ENCODE data around the gene TFAP2D.

The TFAP2D gene
- total RNA-seq: 0 reads per million in 4 donors

DNA sequence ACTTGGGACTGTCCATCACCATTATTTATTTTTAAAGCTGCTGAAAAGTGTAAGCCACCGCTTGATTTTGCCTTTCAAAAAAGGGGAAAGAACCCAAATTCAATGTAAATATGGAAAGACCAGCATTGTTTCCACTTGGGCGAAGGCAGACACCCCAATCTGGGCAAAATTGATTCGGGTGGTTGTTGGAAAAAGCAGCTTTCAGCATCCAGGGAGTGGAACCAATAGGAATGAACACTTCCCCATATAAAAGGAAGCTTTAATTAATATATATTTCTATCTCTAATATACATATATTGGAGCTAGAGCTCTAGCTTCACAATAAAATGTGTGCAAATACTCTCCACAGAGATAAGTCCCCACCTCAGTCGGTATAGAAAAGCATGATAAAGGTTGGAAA lies at the start of gene TFAP2D:
Gene TFAP2D, plus strand, starts transcription at position 301 of the 400 bp plus-strand sequence. CDS start 530 bp downstream, outside the sequence.
- DNase-seq: no peak

DNA sequence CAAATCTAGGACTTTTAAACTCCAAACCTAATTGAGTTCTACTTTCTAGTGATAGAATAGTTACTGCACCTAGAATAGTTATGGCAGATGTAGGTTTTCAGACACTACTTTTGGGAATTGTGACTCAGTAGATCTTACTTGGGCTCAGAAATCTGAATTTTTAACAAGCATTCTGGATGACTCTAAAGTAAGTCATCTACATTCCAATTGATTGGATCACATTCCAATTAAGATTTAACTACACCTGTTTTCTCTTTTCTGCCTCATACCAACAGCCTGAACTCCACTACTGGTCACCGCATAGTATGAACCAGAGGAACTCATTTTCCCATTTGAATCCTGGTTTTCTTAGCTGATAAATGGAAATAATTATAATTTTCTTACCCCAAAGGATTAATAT lies 49.5 kb upstream of the TFAP2D start:
- no peak for DNase-seq

DNA sequence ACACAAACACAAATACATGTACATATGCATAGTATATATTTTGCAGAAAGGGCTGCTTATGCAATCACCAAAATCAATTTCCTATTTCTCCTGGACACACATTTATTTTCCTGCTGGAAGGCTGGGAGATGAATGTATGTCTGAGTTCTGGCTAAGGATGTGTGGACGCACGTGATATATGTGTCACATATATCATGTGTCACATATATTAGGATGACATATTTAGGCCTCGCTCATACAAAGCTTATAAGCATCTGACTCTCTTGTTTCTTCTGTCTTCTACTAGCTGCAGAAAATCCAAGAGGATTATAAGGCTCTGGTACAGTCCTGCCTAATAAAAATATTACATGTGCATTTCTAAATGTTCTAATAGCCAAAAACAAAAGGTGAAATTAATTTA lies 47.2 kb upstream of the TFAP2D start:
- DNase-seq: no peak

DNA sequence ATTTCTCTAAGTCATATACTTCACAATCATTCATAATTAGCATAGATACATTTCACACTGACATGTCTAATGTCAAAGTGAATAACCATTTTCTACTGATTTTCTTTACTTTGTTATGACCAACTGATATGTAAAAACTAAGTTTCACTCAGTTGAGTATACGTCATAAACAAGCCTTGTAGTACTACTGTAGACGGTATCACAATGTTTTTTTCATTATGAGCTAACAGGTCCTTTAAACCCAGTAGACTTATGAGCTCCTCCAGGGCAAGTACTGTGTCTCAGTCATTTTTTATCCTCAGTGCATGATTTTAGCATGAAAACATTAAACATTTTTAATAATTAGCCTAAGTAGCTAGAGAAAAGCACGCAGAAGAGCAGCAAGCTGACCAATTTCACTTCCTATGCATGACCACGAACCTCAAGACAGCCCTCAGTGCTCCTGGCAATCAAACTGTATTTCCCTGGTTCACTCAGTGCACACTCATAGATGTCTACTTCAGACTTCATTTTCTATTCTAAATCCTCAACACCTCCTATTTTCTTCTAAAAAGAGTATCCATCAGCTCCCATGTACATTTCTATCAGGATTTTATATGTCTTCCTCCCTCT lies 32.0 kb upstream of the TFAP2D start:
- no peak for DNase-seq

DNA sequence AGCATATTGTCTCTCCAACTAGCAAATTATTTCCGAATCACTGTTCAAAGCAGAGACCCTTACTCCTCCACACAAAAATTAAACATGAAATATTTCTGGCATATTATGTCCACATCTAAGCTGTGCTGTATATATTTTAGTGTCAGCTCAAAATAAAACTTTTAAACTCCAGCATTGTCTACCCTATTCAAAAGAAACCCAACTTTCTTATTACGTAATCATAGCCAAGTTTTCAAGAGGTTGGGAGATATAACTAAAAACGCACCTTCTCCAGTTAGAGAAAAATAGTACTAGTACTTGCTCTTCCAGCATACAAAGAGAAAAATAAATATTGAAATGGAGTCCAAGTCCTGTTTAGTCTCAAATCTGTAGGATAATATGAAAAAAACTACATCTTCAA lies 24.1 kb upstream of the TFAP2D start:
- DNase-seq: no peak

DNA sequence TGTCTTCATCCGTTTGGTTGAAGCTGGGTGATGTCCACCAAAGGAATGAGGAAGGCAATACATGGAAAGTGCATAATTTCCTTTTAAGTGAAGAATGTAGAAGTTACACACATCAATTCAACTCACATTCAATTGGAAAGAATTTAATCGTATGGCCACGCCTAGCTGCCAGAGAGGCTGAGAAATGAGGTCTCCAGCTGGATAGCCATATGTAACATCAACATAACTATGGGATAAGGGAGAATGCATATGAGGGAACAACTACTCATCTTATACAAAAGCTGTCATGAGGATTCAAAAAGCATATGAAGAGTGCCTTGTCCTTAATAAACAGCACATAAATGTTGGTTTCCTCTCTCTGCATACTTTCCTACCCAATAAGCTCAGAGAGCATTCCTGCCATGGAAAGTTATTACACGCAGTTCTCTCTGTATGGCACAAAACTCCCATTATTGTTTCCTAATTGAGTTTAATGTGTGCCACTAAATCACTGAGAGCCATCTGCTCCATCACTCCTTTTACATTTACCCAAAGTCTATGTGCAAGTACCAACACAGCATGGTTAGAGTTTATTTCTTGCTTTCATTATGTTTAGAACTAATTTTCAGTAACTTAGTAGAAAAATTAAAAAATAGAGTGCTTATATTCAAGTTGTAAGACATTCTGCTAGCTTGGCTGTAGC lies 21.4 kb upstream of the TFAP2D start:
- no peak for DNase-seq

DNA sequence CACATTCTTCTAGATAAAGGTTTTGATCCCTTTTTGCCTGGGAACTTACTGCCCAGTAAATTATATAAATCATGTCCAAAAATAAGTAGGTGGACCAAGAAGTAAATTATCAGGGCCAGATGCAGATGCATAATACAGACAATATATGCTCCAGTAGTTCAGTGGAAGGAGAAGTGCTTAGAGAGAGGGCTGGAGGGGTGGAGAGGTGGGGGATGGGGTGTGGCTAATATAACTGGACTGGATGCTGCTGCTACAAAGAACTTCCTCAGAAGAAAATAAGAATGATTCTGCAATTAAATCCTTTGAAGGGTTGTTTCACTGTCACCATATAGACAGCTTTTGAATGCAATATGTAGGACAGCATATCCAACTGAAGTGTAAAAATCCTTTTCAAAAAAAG lies 14.8 kb upstream of the TFAP2D start:
- DNase-seq: no peak

DNA sequence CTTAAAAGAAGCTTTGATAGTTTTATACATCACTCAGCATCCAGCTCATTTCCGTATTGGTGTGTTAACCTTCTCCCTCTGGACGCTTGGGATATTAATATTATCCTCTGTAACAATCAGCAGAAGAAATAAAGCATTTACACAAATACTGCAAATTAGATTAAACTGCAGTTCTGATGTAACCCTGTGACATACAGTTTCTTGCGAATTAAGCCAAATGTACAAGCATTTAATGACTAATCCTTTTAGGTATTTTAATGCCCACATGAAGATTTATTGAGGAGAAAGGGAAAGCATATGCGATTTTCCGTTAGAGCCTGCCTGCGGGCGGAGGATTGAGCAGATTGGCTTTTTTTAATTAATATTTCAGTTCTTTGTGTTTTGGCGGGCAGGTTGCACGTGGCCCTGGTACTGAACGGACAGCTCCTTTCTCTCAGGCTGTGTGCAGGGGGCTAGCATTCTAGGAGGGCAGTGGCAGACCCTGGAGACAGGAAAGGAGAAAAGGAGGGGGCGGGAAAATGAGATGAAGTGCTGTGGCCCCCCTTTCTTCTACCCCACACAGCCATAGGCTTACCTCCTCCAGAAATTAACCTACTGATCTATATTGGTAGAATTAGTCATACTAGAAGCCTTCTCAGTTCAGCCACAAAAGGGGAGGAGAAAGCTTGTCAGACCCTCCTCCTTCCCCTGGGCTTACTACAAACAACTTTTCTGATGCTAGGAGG lies 14.1 kb upstream of the TFAP2D start:
- DNase-seq: no peak

DNA sequence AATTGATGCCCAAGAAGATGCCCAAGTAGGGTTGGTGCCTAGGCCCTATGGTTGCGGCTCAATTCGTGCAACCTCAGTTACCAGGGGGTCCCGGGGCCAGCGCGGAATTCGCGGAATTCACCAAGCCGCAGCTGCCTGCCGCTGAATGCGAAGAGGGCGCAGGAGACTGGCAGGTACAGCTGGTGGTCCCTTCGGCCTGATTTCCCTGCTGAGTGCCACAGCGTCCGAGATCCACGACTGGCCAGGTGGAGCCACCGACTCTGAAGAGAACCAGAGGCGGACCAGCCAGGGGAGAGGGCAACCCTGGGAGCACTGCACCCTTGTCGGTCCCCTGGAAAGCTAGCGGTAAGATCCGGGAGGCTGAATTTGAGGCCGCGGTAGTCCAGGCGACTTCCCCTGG lies 6.8 kb upstream of the TFAP2D start:
- DNase-seq: no peak

DNA sequence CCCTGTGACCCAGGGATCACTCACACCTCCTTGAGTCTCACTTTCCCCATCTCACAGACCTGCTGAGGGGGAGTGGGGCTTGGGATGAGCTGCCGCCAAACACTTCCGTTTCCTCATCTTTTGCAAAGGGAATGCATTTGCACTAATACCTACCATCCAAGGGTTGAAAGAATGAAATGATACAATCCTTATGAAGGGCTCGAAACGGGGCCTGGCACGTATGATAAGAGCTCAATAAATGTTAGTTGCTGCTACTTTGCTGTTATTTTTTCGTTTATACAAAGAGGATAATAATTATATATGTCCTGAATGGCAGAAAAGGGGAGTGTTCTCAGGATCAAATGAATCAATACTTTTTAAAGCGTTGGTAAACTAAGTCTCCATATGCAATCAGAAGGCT lies 6.1 kb upstream of the TFAP2D start:
- DNase-seq: no peak

DNA sequence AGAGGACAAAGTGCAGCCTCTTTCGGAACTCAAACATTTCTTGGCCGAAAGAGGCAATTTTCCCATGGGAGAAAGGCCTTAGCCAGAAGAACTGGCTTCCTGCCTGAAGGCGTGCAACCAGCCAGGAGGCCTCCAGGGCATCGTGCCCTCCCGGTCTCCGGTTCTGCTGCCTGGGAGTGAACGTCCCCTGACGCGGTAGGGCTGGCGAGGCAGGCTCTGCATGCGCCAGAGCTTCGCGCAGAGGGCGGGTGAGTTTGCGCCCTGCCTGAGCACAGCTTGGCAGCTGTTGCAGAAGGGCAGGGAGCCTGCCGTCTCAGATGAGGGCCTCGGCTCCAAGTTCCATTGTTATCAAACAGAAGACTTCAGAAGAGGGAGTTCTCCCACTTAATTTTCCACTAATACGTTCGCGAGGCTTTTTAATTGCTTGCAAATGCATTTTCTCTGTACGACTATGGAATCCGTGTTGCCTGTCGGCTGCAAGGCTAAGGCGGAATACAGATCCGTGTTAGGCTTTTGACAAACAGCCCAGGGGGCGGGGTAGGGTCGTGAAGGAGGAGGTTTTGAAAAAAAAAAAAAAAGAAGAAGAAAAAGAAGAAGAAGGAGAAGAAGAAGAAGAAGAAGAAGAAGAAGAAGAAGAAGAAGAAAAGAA lies 5.5 kb upstream of the TFAP2D start:
- no peak for DNase-seq

DNA sequence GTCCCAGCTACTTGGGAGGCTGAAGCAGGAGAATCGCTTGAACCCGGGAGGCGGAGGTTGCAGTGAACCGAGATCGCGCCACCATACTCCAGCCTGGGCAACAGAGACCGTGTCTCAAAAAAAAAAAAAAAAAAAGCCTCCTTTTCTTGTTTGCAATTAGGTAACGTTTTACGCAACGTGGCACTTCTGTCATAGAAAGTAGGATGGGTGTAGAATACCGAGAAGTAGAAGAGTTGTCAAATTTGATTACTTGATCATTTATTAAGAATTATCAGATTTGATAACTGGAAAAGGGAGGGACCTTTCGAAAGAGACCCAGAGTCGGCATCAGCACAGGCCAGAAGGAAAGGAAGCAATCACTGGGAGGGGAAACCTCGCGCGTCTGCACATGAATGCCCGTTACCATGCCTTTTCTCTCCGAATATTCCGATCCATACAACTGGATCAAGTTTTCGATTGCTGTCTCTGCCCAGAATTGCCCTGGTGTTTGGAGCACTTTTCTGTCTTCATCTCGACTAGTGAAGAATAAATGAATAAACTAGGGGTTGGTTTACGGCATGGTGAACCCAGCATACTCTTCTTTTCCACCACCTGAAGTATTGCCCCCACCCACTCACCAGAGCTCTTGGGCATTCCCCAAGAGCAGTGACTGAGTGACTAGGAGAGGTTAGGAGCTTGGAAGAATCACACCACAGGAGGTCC lies 4.5 kb upstream of the TFAP2D start:
- DNase-seq: no peak

DNA sequence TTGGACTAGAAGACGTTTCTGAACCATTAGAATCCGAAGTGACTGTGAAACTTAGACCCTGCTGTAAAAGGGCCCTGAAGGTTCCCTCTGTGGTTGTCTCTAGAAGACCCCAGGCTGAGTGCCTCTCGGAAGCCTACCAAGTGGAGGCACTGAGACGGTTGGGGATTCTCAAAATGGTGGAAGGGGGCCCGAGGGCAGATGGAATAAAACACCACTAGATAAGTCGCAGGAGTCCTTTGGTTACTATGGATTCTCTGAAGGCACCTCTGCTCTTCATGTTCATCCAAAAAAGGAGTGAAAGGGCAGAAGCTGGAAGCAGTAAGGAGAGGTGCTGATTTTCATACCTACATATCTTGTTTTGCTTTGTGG lies 4.0 kb upstream of the TFAP2D start:
- no peak for DNase-seq

DNA sequence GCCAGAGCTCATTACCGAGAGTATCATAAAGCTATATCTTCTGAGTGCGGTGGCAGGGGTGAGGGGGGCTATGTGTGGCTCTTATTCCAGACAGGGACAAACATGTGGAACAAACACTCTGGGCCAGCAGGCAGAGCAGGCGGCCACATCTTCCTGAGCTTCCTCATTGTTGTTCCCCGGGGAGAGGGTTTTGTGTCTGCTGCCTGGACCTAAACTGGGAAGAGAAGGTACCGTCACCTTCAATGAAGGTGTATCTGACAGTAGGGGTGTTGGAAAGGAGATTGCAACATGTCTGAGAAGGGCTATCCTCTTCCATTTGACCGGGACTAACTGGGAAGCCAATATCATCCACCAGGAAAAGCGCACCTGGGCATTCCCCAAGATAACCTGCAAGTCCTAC lies 1.6 kb upstream of the TFAP2D start:
- DNase-seq: no peak

DNA sequence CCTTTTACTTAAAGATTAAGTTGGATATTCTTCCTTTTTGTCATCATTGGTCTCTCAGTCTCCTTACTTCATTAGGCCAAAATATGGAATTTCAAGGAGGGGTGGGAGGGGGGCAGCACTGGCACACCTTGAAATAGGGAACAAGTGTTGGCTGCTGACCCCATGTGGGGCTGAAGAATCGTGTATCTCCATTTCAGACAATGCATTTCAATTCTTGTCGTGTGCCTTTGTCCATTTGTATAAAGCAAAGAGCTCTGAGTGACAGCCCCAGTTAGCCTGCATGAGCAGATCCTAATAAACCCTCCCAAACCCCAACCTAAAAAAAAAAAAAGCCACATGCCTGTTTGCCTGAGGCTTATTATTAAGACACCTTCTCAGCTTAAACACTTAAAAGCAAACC lies 1.0 kb upstream of the TFAP2D start:
- no peak for DNase-seq

DNA sequence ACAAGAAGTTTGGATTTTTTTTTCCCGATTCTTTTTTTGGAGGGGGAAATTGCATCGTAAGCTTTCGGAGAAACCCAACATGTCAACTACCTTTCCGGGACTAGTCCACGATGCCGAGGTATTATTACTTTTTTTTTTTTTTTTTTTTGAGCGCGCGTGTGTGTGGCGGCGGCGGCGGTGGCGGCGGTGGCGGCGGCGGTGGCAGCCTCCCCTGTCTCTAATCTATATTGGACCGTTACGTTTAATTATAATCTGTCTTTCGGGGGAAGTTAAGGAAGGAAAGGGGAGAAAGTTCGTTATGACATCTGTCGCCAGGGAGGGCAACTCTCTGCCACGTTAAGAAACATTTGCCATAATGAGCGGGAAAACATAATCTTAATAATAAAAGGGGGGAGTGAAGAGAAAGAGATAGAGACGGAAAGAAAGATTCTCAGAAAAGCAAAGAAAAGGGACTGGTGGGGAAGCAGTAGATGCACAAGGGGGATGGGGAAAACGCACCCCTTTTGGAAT lies 706 bp downstream of the TFAP2D start:
- DNase-seq: no peak

DNA sequence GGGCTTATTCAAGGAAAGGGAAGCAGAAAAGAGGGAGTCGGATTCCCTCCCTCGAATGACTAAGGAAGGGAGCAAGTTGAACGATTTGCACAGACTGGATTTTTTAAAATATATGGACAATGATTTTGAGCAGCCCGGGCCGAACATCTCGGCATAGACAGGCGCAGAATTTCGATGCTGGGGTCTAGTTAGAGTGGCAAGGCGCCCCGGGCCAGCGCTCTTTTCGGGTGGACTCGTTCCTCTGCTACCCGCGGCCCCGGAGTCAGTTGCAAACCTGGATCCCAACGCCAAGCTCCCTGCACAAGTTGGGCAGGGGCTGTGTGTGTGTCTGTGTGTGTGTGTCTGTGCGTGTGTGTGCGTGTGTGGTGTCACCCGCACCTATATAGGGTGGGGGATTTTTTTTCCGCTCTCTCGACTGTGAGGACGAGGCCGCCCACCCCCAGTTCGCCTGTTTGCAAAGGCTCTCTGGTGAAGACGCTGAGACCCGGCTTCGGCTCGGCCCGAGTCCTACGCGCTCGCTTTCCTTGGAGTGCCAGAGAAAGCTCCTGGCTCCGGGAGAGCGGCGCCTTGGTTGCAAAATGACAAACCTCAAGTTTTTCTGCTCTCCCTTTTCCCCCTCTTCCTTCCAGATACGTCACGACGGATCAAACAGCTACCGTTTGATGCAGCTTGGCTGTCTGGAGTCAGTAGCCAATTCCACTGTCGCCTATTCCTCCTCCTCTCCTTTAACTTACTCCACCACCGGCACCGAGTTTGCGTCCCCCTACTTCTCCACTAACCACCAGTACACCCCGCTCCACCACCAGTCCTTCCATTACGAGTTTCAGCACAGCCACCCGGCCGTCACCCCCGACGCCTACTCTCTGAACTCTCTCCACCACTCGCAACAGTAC lies 1.4 kb downstream of the TFAP2D start:
- DNase-seq: no peak

DNA sequence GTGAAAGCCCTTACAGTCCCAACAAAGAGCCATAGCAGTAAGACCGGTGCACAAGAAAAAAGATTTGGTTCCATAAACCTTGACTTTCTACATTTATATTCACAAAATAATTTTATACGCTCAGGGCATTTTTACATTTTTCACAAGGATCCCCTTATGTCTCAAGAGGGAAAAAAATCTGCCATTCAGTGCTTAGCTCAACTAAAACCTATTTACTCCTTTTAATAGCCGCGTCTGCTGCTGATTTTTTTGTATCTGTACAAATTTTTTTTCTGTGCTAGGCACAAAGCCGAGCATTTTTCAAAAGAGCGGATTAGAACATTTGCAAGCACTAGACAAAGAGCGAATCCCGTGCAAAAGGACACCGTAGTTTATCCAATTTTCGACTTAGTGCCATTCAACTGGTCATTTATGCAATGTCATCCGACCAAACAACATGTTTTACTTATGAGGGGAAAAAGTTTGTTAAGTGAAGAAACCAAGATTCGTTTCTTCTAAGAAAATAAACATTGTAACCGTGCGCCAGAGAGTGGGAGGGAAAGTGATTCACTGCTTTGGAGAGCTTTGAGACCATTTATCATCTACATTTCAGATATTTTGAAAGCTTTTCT lies 3.7 kb downstream of the TFAP2D start:
- no peak for DNase-seq

DNA sequence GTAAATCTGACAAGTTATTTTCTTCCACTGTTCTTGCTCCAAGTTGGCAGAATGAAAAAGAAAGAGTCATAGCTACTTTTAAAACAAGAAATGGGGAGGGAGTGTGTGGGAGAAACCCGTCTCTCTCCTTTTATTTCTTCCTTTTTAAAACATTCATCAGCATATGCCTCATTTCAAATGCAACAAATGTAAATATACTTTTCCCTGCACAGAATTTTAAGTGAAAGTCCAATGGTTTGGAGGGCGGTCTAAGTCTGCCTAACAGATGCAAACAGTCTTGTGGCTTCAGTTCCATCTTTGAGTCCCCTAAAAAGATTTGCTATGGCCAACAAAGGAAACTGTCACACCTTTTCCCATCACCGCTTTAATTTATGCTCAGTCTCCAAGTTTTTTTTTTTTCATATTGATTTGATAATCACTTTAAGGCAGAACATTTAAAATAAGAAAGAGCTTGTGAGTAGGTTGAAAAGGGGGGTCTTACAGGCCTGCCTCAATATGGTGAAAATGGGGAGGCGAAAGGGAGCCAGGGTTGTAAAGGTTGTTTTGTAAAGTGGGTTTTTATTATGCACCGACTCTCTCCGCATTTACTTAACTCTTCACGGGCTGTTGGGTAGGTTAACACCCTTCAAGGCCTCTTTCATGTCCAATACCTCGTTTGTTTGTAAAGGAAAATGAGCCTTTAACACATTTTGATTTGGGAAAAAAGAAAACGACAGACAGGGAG lies 4.6 kb downstream of the TFAP2D start:
- no peak for DNase-seq

DNA sequence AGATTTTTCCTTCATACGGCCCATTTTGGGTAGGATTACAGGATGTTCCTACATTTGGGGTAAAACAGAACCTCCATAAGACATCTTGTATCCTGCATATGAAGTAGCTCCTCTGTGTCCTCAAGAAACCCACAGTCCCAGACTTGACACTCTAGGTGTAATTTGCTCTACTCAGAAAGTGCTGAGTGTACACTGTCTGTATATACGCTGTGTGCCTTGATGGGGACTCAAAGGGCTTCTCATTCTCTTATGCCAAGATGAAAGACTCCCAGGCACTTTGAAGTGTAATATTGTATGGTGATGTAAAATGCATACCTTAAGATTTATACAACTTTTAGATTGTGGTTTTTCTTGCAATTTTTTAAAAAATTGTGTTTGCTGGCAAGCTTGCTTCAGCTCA lies 5.2 kb downstream of the TFAP2D start:
- no peak for DNase-seq

DNA sequence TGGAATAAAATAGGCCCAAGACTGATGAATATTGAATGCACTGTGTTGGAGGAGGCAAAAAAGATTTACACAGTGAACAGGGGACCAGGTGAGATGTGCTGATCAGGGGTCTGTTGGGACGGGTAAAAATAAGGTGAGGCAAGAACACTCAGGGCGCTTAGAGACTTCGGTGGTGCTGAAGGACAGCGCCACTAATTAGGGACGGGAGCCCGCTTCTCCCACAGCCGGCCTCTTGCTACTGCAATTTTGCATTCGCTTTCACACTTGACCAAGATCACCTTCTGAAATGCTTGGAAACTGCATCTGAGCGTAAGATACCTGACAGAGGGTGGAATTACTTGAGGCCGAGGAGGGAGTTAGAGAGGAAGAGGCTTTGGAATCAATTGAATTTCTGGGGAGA lies 7.3 kb downstream of the TFAP2D start:
- no peak for DNase-seq
